ENCODE results near the gene ACER1.

DNA sequence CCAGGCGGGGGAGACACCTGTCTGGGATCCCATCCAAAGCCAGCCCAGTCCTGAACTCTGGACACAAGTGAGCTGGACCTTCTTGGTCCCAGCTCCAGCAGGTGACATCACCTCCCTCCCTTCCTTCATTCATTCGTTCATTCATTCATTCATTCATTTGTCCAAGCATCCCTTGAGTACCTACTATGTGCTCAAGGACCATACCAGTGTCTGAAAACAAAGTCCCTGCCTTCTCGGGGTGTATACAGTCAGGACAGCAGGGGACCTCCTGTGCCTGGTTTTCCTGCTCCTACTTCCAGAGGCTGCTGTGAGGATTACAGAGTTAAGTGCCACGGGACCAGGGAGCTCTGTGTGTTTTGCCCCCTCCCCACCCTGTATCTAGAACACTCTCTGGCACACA lies 14.0 kb downstream of the ACER1 start:
- no peak for TF ChIP-seq CTCF (IDR thresholded peaks at IDR 0.05)
- no peak for TF ChIP-seq POLR2A (IDR thresholded peaks at IDR 0.05)

Measured in esophagus squamous epithelium (tissue), 4 donors.